H1 (cell line): ENCODE data around the gene ZNF839. TPM values are rescaled to one million over a fixed set of nuclear protein-coding genes. Genes with fewer than 3 reads are reported as not detected.

ENCODE experiments used
- BRCA1 ChIP-seq: IDR thresholded peaks from 2 replicates; pipeline ENCODE4 v1.6.1; 2012; ENCODE audit warnings: low read depth, low read length, improper control_type of control experiment
- CHD1 ChIP-seq: IDR thresholded peaks from 2 replicates; pipeline ENCODE4 v1.6.1; 2012; ENCODE audit warnings: low read depth, low read length, improper control_type of control experiment
- HDAC6 ChIP-seq: IDR thresholded peaks from one replicate; pipeline ENCODE4 v1.7.1; 2012; ENCODE audit warnings: low read depth, mild to moderate bottlenecking, inconsistent platforms, low read length, moderate library complexity
- NANOG ChIP-seq: IDR thresholded peaks from 2 replicates; pipeline ENCODE4 v1.6.1; 2011; ENCODE audit warnings: low read length, low read depth, mild to moderate bottlenecking, inconsistent platforms; ENCODE audit not compliant: insufficient read depth, poor library complexity, severe bottlenecking
- PHF8 ChIP-seq: fragments of 200-600 bp; sonication (generic); conservative IDR thresholded peaks from 2 replicates; pipeline ENCODE4 v1.7.1; 2012; ENCODE audit warnings: low read depth, mild to moderate bottlenecking, inconsistent platforms, low read length, moderate library complexity
- SIN3A ChIP-seq, 2 experiments: IDR thresholded peaks in 1 of 2; conservative IDR thresholded peaks in 1 of 2; 2 replicates each; pipeline ENCODE4 v1.6.1; 2011 to 2012; ENCODE audit warnings: low read length in 2 of 2, improper control_type of control experiment in 1 of 2, low read depth in 1 of 2, mild to moderate bottlenecking in 1 of 2
- polyA plus RNA-seq, 7 experiments: library from polyadenylated mRNA; depleted of rRNA in 3 of 7; stranded (reverse) in 5 of 7; unstranded in 2 of 7; fragments of >200 nt in 5 of 7; fragments of 200-250 nt in 2 of 7; gene quantifications; 1 replicate in 5 of 7; 2 replicates in 1 of 7; 4 replicates in 1 of 7; pipeline versions ENCODE4 v1.2.1 to v1.2.3, GENCODE V29; 2011 to 2013; ENCODE audit warnings: missing spikeins in 2 of 7, mixed read lengths in 2 of 7
- total RNA-seq: library from RNA; stranded (reverse); fragmentation: NEBNext Ultra II Directional; extraction: Animal tissue kit (Norgen Biotek cat#: 25700); gene quantifications from 2 replicates; pipeline ENCODE4 v1.2.1, GENCODE V29; 2021
- TF ChIP-seq, protein P1 (sequence below): fragments of 300-600 bp; sonication (generic); IDR thresholded peaks from 2 replicates; pipeline ENCODE4 v1.7.1; 2012; ENCODE audit warnings: low read length, moderate library complexity, mild to moderate bottlenecking, inconsistent platforms; ENCODE audit not compliant: insufficient replicate concordance

Gene ZNF839
- total and polyA plus RNA-seq, 2 of the 8 experiments (the other 6 are each of a cell fraction or from before 2014, with no cell fraction given): 8.1 to 9.4 TPM

DNA sequence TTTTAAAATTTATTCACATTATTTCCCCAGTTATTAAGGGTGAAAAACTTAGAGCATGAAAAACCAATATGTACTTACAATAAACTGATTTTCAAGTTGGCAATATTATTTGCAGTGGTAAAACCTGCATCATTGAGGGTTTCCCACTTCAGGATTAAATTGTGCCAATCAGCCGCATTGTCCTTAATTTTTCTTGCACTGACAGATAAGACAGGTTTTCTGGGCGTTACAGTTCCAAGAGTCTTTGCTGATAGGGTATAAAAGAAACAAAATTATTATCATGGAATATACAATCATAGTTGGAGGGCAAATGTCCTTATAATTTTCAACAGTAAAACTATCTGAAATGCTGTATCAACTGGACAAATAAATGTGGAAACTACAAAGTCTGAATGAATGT lies 39.8 kb downstream of the ZNF839 start (continued):
- TF ChIP-seq, protein P1, sequence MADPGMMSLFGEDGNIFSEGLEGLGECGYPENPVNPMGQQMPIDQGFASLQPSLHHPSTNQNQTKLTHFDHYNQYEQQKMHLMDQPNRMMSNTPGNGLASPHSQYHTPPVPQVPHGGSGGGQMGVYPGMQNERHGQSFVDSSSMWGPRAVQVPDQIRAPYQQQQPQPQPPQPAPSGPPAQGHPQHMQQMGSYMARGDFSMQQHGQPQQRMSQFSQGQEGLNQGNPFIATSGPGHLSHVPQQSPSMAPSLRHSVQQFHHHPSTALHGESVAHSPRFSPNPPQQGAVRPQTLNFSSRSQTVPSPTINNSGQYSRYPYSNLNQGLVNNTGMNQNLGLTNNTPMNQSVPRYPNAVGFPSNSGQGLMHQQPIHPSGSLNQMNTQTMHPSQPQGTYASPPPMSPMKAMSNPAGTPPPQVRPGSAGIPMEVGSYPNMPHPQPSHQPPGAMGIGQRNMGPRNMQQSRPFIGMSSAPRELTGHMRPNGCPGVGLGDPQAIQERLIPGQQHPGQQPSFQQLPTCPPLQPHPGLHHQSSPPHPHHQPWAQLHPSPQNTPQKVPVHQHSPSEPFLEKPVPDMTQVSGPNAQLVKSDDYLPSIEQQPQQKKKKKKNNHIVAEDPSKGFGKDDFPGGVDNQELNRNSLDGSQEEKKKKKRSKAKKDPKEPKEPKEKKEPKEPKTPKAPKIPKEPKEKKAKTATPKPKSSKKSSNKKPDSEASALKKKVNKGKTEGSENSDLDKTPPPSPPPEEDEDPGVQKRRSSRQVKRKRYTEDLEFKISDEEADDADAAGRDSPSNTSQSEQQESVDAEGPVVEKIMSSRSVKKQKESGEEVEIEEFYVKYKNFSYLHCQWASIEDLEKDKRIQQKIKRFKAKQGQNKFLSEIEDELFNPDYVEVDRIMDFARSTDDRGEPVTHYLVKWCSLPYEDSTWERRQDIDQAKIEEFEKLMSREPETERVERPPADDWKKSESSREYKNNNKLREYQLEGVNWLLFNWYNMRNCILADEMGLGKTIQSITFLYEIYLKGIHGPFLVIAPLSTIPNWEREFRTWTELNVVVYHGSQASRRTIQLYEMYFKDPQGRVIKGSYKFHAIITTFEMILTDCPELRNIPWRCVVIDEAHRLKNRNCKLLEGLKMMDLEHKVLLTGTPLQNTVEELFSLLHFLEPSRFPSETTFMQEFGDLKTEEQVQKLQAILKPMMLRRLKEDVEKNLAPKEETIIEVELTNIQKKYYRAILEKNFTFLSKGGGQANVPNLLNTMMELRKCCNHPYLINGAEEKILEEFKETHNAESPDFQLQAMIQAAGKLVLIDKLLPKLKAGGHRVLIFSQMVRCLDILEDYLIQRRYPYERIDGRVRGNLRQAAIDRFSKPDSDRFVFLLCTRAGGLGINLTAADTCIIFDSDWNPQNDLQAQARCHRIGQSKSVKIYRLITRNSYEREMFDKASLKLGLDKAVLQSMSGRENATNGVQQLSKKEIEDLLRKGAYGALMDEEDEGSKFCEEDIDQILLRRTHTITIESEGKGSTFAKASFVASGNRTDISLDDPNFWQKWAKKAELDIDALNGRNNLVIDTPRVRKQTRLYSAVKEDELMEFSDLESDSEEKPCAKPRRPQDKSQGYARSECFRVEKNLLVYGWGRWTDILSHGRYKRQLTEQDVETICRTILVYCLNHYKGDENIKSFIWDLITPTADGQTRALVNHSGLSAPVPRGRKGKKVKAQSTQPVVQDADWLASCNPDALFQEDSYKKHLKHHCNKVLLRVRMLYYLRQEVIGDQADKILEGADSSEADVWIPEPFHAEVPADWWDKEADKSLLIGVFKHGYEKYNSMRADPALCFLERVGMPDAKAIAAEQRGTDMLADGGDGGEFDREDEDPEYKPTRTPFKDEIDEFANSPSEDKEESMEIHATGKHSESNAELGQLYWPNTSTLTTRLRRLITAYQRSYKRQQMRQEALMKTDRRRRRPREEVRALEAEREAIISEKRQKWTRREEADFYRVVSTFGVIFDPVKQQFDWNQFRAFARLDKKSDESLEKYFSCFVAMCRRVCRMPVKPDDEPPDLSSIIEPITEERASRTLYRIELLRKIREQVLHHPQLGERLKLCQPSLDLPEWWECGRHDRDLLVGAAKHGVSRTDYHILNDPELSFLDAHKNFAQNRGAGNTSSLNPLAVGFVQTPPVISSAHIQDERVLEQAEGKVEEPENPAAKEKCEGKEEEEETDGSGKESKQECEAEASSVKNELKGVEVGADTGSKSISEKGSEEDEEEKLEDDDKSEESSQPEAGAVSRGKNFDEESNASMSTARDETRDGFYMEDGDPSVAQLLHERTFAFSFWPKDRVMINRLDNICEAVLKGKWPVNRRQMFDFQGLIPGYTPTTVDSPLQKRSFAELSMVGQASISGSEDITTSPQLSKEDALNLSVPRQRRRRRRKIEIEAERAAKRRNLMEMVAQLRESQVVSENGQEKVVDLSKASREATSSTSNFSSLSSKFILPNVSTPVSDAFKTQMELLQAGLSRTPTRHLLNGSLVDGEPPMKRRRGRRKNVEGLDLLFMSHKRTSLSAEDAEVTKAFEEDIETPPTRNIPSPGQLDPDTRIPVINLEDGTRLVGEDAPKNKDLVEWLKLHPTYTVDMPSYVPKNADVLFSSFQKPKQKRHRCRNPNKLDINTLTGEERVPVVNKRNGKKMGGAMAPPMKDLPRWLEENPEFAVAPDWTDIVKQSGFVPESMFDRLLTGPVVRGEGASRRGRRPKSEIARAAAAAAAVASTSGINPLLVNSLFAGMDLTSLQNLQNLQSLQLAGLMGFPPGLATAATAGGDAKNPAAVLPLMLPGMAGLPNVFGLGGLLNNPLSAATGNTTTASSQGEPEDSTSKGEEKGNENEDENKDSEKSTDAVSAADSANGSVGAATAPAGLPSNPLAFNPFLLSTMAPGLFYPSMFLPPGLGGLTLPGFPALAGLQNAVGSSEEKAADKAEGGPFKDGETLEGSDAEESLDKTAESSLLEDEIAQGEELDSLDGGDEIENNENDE: no peak
- TF ChIP-seq BRCA1 (no peak), NANOG (no peak), CHD1 (no peak), HDAC6 (no peak), SIN3A (conservative IDR thresholded peaks at IDR 0.05 in 1 of 2, IDR thresholded peaks at IDR 0.05 in 1 of 2; ENCODE audit: low read depth in 1 of 2, low read length in 2 of 2) (no peak), PHF8 (no peak)
